ENCODE results near the gene CXCL12.

CXCL12 gene

DNA sequence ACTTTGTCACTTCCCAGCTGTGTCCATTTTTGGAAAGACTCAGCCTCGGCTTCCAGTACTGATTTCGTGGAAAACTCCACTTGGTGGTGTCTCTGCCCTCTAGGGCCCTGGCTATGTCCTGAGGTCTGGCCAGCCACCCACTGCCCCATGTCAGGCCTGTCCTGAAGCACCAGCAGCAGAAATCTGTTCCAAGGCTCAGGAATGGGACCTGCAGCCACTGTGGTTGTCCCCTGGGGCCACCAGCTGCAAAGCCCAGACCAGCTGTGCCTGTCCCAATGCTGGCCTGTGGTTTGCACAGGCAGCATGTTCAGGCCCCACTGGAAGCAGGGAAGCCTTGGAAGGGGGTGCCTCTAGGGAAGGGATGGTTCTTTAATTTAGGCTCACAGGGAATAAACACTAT is 21.2 kb downstream of the CXCL12 start:
- ChIA-PET POLR2A (no interaction called here), CTCF (no interaction called here)
- TF ChIP-seq CTBP1 (IDR thresholded peaks at IDR 0.05; ENCODE audit: borderline replicate concordance) (no peak), FOXM1 (IDR thresholded peaks at IDR 0.05; ENCODE audit: borderline replicate concordance) (no peak)
- no peak for DNase-seq (ENCODE audit: extremely low spot score)

GRCh38 chr10:44362866-44363711 is 21.8 kb downstream of the CXCL12 start:
- DNase-seq (ENCODE audit: extremely low spot score): no peak
- no peak for TF ChIP-seq ELF4 (IDR thresholded peaks at IDR 0.05)
- TF ChIP-seq TARDBP (IDR thresholded peaks at IDR 0.05): no peak
- no peak for TF ChIP-seq LEF1 (IDR thresholded peaks at IDR 0.05; ENCODE audit: borderline replicate concordance)
- no peak for TF ChIP-seq HDGF (IDR thresholded peaks at IDR 0.05; ENCODE audit: borderline replicate concordance)
- TF ChIP-seq BHLHE40 (IDR thresholded peaks at IDR 0.05; ENCODE audit: borderline replicate concordance): no peak
- no peak for TF ChIP-seq CTBP1 (IDR thresholded peaks at IDR 0.05; ENCODE audit: borderline replicate concordance)
- no peak for TF ChIP-seq NFRKB (IDR thresholded peaks at IDR 0.05)
- TF ChIP-seq SP1 (IDR thresholded peaks at IDR 0.05): no peak
- TF ChIP-seq FOXK2 (IDR thresholded peaks at IDR 0.05): no peak
- no peak for TF ChIP-seq FOXA1 (IDR thresholded peaks at IDR 0.05)
- TF ChIP-seq ZNF384 (IDR thresholded peaks at IDR 0.05): no peak
- TF ChIP-seq L3MBTL2 (conservative IDR thresholded peaks at IDR 0.05): no peak
- TF ChIP-seq SUZ12 (IDR thresholded peaks at IDR 0.05): no peak
- TF ChIP-seq FOXM1 (IDR thresholded peaks at IDR 0.05; ENCODE audit: borderline replicate concordance): no peak
- no peak for TF ChIP-seq ARNT (IDR thresholded peaks at IDR 0.05)
- TF ChIP-seq PKNOX1 (IDR thresholded peaks at IDR 0.05): no peak
- CTCF ChIA-PET: no interaction called here
- POLR2A ChIA-PET: no interaction called here

- POLR2A ChIA-PET: no interaction called here
- CTCF ChIA-PET: interaction anchor here (0.6 to 0.8 kb wide), 3 partner anchors 10 to 1418 kb away, joined by 3 read pairs; no protein-coding TSS in a partner anchor
- DNase-seq (ENCODE audit: extremely low spot score): no peak
- TF ChIP-seq TARDBP (IDR thresholded peaks at IDR 0.05) (no peak), SP1 (IDR thresholded peaks at IDR 0.05) (no peak), ZNF384 (IDR thresholded peaks at IDR 0.05) (no peak), FOXK2 (IDR thresholded peaks at IDR 0.05) (no peak), BHLHE40 (IDR thresholded peaks at IDR 0.05; ENCODE audit: borderline replicate concordance) (no peak), ELF4 (IDR thresholded peaks at IDR 0.05) (no peak), L3MBTL2 (conservative IDR thresholded peaks at IDR 0.05) (no peak)
Observed at GRCh38 chr10:44361109-44361508, 23.8 kb downstream of the CXCL12 start.

GRCh38 chr10:44358080-44358771 is 26.7 kb downstream of the CXCL12 start:
- POLR2A ChIA-PET: no interaction called here
- no peak for DNase-seq (ENCODE audit: extremely low spot score)
- TF ChIP-seq NFRKB (IDR thresholded peaks at IDR 0.05): no peak
- no peak for TF ChIP-seq PKNOX1 (IDR thresholded peaks at IDR 0.05)
- TF ChIP-seq ARNT (IDR thresholded peaks at IDR 0.05): no peak
- TF ChIP-seq HDGF (IDR thresholded peaks at IDR 0.05; ENCODE audit: borderline replicate concordance): no peak
- no peak for TF ChIP-seq ZNF384 (IDR thresholded peaks at IDR 0.05)
- TF ChIP-seq SUZ12 (IDR thresholded peaks at IDR 0.05): no peak
- no peak for TF ChIP-seq FOXM1 (IDR thresholded peaks at IDR 0.05; ENCODE audit: borderline replicate concordance)
- TF ChIP-seq FOXK2 (IDR thresholded peaks at IDR 0.05): no peak
- no peak for TF ChIP-seq L3MBTL2 (conservative IDR thresholded peaks at IDR 0.05)
- TF ChIP-seq TARDBP (IDR thresholded peaks at IDR 0.05): no peak
- TF ChIP-seq ELF4 (IDR thresholded peaks at IDR 0.05): no peak
- TF ChIP-seq FOXA1 (IDR thresholded peaks at IDR 0.05): no peak
- no peak for TF ChIP-seq BHLHE40 (IDR thresholded peaks at IDR 0.05; ENCODE audit: borderline replicate concordance)
- TF ChIP-seq CTBP1 (IDR thresholded peaks at IDR 0.05; ENCODE audit: borderline replicate concordance): no peak
- no peak for TF ChIP-seq SP1 (IDR thresholded peaks at IDR 0.05)
- TF ChIP-seq LEF1 (IDR thresholded peaks at IDR 0.05; ENCODE audit: borderline replicate concordance): no peak
- CTCF ChIA-PET: no interaction called here

- CTCF ChIA-PET: no interaction called here
- TF ChIP-seq LEF1 (IDR thresholded peaks at IDR 0.05; ENCODE audit: borderline replicate concordance): no peak
- no peak for TF ChIP-seq FOXM1 (IDR thresholded peaks at IDR 0.05; ENCODE audit: borderline replicate concordance)
- TF ChIP-seq PKNOX1 (IDR thresholded peaks at IDR 0.05): no peak
- TF ChIP-seq FOXA1 (IDR thresholded peaks at IDR 0.05): no peak
- TF ChIP-seq ELF4 (IDR thresholded peaks at IDR 0.05): no peak
- TF ChIP-seq ZNF384 (IDR thresholded peaks at IDR 0.05): no peak
- no peak for TF ChIP-seq BHLHE40 (IDR thresholded peaks at IDR 0.05; ENCODE audit: borderline replicate concordance)
- TF ChIP-seq FOXK2 (IDR thresholded peaks at IDR 0.05): no peak
- TF ChIP-seq NFRKB (IDR thresholded peaks at IDR 0.05): no peak
- no peak for TF ChIP-seq CTBP1 (IDR thresholded peaks at IDR 0.05; ENCODE audit: borderline replicate concordance)
- TF ChIP-seq TARDBP (IDR thresholded peaks at IDR 0.05): no peak
- no peak for TF ChIP-seq SUZ12 (IDR thresholded peaks at IDR 0.05)
- TF ChIP-seq SP1 (IDR thresholded peaks at IDR 0.05): no peak
- TF ChIP-seq HDGF (IDR thresholded peaks at IDR 0.05; ENCODE audit: borderline replicate concordance): no peak
- no peak for TF ChIP-seq L3MBTL2 (conservative IDR thresholded peaks at IDR 0.05)
- no peak for TF ChIP-seq ARNT (IDR thresholded peaks at IDR 0.05)
- POLR2A ChIA-PET: no interaction called here
- DNase-seq (ENCODE audit: extremely low spot score): no peak
Observed at GRCh38 chr10:44357023-44357540, 27.8 kb downstream of the CXCL12 start.

Data from HEK293T (cell line).